ENCODE data around the gene SLC35E2B.
"Not testable (repeated sequence)": the region's sequence is repeated elsewhere in the genome, so short reads cannot be mapped to it uniquely, and the experiment has no call there.

The SLC35E2B gene

DNA sequence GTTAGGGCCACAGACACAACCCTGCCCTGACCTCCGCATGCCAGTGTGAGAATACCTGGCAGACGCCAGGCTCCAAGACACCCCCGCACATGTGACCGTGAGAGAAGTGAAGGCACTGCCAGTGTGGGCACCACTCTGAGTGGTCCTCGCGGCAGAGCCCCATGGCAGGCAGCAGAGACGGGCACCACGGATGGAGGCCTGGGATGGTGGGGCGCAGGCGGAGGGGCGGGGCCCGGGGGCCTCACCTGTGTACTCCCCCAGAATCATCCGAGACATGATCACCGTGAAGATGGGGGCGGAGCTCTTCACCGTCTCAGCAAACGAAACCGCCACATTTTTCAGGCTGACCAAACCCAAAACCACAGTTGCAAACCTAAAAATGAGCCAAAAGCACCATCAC, 17.4 kb downstream of the SLC35E2B start:
- H4K8ac ChIP-seq (ENCODE audit: low read depth, low read length); H3K27ac ChIP-seq (ENCODE audit: low read depth, low read length); H3K4me3 ChIP-seq (ENCODE audit: low read length); H2BK5ac ChIP-seq (ENCODE audit: low read length); H2AK5ac ChIP-seq (ENCODE audit: low read length); H3K79me2 ChIP-seq (ENCODE audit: control insufficient read depth, insufficient read depth, low read length); H3K4me1 ChIP-seq (ENCODE audit: control insufficient read depth, low read depth, low read length); H3K27me3 ChIP-seq (ENCODE audit: insufficient read depth, low read length, poor library complexity); H3K4ac ChIP-seq (ENCODE audit: low read depth, low read length); H3K23ac ChIP-seq (ENCODE audit: low read length); DNase-seq; H3K4me2 ChIP-seq (ENCODE audit: low read length); H3K56ac ChIP-seq (ENCODE audit: low read length); H2BK15ac ChIP-seq (replicated peaks; ENCODE audit: low read depth); H4K5ac ChIP-seq (ENCODE audit: low read length); H3K36me3 ChIP-seq (ENCODE audit: control insufficient read depth, insufficient read depth, low read length); H2BK120ac ChIP-seq (ENCODE audit: low read depth, low read length); H3K9ac ChIP-seq (ENCODE audit: low read length); H3K18ac ChIP-seq (ENCODE audit: low read length): not testable (repeated sequence)
- no CpG with 5 or more reads among the region's 18 CpGs for WGBS (ENCODE audit: extremely low coverage, insufficient coverage, low lambda C conversion rate)
- peaks cover 10% of the 10 kb centered on the region for H3K79me1 ChIP-seq (ENCODE audit: low read length)

DNA sequence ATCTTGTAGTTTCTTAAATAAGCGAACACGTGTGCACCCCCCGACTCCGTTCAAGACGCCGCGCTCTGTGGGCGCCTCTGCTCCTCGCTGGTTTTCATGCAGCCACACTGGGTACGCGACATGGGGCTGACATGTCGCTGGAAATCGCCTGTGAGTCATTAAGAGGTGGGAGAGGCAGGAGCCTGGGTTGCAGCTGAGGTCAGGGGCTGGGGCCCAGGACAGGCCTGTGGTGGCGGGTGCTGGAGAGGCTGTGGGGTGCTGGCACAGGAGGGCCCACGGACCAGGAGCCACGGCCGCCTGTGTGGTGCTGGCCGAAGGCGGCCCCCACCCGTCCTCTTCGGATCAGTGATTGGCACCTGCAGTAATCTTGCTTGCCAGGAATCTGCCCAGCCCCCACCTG, 17.8 kb downstream of the SLC35E2B start:
- not testable (repeated sequence) for H3K27me3 ChIP-seq (ENCODE audit: insufficient read depth, low read length, poor library complexity); H3K4ac ChIP-seq (ENCODE audit: low read depth, low read length); H3K4me1 ChIP-seq (ENCODE audit: control insufficient read depth, low read depth, low read length); H2BK120ac ChIP-seq (ENCODE audit: low read depth, low read length); H3K18ac ChIP-seq (ENCODE audit: low read length); H3K9ac ChIP-seq (ENCODE audit: low read length); H3K4me3 ChIP-seq (ENCODE audit: low read length); DNase-seq; H2BK5ac ChIP-seq (ENCODE audit: low read length); H3K79me2 ChIP-seq (ENCODE audit: control insufficient read depth, insufficient read depth, low read length); H3K36me3 ChIP-seq (ENCODE audit: control insufficient read depth, insufficient read depth, low read length); H3K27ac ChIP-seq (ENCODE audit: low read depth, low read length); H4K8ac ChIP-seq (ENCODE audit: low read depth, low read length); H3K23ac ChIP-seq (ENCODE audit: low read length); H2BK15ac ChIP-seq (replicated peaks; ENCODE audit: low read depth); H2AK5ac ChIP-seq (ENCODE audit: low read length); H4K5ac ChIP-seq (ENCODE audit: low read length); H3K56ac ChIP-seq (ENCODE audit: low read length); H3K4me2 ChIP-seq (ENCODE audit: low read length)
- H3K79me1 ChIP-seq (ENCODE audit: low read length): peaks cover 10% of the 10 kb centered on the region
- WGBS (ENCODE audit: extremely low coverage, insufficient coverage, low lambda C conversion rate): no CpG with 5 or more reads among the region's 21 CpGs

DNA sequence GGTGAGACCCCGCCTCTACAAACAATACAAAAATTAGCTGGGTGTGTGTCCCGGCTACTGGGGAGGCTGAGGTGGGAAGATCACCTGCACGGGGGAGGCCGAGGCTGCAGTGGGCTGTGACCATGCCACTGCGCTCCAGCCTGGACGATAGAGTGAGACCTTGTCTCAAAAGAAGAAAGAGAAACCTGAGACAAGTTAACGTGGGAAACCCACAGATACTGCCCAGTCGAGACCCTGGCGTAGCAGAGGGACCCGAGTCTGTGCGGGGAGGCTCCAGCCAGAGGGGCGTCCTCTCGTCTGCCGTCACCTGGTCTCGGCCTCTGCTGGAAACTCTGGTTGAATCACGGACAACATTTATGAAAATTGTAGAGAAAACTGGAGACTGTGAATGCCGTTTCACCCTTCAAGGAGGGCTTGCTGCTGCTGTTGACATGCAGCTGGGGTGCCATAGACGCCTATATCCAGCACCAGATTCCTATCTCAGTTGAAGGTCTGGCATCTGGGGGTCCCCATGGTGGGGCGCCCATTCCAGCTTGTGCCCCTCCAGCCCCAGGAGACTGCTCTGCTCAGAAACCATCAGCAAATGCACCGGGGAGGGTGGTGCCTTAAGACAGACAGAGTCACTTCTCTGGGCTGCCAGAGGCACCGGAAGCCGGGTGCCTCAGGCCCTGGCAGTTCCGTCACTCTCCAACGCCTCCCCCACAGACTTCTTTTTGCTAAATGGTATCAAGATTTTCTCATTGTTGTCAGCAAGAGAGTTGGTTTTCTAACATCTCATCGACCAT, 20.2 kb downstream of the SLC35E2B start:
- no peak overlapping the region for H3K18ac ChIP-seq (ENCODE audit: low read length)
- no peak overlapping the region for H4K5ac ChIP-seq (ENCODE audit: low read length)
- no peak overlapping the region for H4K8ac ChIP-seq (ENCODE audit: low read depth, low read length)
- H3K27ac ChIP-seq (ENCODE audit: low read depth, low read length): no peak overlapping the region
- H3K27me3 ChIP-seq (ENCODE audit: insufficient read depth, low read length, poor library complexity): no peaks in the 10 kb centered on the region
- no peak overlapping the region for H3K4me2 ChIP-seq (ENCODE audit: low read length)
- H2BK15ac ChIP-seq (replicated peaks; ENCODE audit: low read depth): no peak overlapping the region
- H2BK5ac ChIP-seq (ENCODE audit: low read length): no peak overlapping the region
- no peaks in the 10 kb centered on the region for H3K36me3 ChIP-seq (ENCODE audit: control insufficient read depth, insufficient read depth, low read length)
- DNase-seq: no peak
- H3K79me1 ChIP-seq (ENCODE audit: low read length): no peaks in the 10 kb centered on the region
- no peak overlapping the region for H2BK120ac ChIP-seq (ENCODE audit: low read depth, low read length)
- no peaks in the 10 kb centered on the region for H3K4me1 ChIP-seq (ENCODE audit: control insufficient read depth, low read depth, low read length)
- no peak overlapping the region for H3K4ac ChIP-seq (ENCODE audit: low read depth, low read length)
- no peak overlapping the region for H3K4me3 ChIP-seq (ENCODE audit: low read length)
- no peak overlapping the region for H3K56ac ChIP-seq (ENCODE audit: low read length)
- H3K23ac ChIP-seq (ENCODE audit: low read length): no peak overlapping the region
- WGBS (ENCODE audit: extremely low coverage, insufficient coverage, low lambda C conversion rate): no CpG with 5 or more reads among the region's 25 CpGs
- no peak overlapping the region for H2AK5ac ChIP-seq (ENCODE audit: low read length)
- H3K9ac ChIP-seq (ENCODE audit: low read length): no peak overlapping the region
- H3K79me2 ChIP-seq (ENCODE audit: control insufficient read depth, insufficient read depth, low read length): no peaks in the 10 kb centered on the region

DNA sequence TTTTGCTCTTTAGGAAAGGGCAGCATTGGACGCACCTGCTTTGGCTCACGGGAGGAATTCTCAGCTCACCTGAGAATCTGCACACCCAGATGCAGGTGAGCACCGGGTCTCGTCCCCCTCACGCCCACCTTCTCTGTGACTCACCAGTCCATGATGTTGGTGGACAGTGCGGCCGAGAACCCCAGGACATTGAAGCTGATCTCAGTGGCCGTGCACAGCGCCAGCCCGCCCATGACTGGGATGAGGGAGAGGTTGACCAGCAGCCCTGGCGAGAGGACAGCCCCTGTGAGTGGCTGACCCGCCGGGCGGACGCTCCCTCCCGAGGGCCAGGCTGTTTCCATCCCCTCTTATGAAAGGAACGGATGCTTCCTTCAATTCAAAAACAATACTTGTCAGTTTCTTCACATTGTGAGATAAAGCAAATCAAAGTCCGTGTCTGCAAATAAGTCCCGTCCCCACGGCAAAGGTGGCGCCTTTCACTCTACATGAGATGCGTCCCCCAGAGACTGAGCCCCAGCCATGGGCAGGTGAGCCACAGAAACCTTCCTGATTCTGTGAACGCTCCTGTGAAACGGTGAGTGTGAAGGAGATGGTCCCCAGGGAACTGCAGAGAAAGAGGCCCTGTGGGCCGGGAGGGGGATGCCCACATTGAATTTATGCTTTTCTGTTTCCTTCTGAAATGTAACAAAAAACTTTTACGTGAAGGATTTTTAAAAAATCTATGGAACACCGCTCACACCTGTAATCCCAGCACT, 21.1 kb downstream of the SLC35E2B start:
- no CpG with 5 or more reads among the region's 27 CpGs for WGBS (ENCODE audit: extremely low coverage, insufficient coverage, low lambda C conversion rate)
- no peak for DNase-seq
- Histone ChIP-seq H3K79me2 (ENCODE audit: control insufficient read depth, insufficient read depth, low read length) (no peaks in the 10 kb centered on the region), H3K27me3 (ENCODE audit: insufficient read depth, low read length, poor library complexity) (no peaks in the 10 kb centered on the region), H2BK120ac (ENCODE audit: low read depth, low read length) (no peak overlapping the region), H3K56ac (ENCODE audit: low read length) (no peak overlapping the region), H2BK5ac (ENCODE audit: low read length) (no peak overlapping the region), H4K5ac (ENCODE audit: low read length) (no peak overlapping the region), H3K4me2 (ENCODE audit: low read length) (no peak overlapping the region), H3K4ac (ENCODE audit: low read depth, low read length) (no peak overlapping the region), H4K8ac (ENCODE audit: low read depth, low read length) (no peak overlapping the region), H3K9ac (ENCODE audit: low read length) (no peak overlapping the region), H2AK5ac (ENCODE audit: low read length) (no peak overlapping the region), H3K27ac (ENCODE audit: low read depth, low read length) (no peak overlapping the region), H2BK15ac (replicated peaks; ENCODE audit: low read depth) (no peak overlapping the region), H3K36me3 (ENCODE audit: control insufficient read depth, insufficient read depth, low read length) (no peaks in the 10 kb centered on the region), H3K4me3 (ENCODE audit: low read length) (no peak overlapping the region), H3K79me1 (ENCODE audit: low read length) (no peaks in the 10 kb centered on the region), H3K23ac (ENCODE audit: low read length) (no peak overlapping the region), H3K4me1 (ENCODE audit: control insufficient read depth, low read depth, low read length) (no peaks in the 10 kb centered on the region), H3K18ac (ENCODE audit: low read length) (no peak overlapping the region)

DNA sequence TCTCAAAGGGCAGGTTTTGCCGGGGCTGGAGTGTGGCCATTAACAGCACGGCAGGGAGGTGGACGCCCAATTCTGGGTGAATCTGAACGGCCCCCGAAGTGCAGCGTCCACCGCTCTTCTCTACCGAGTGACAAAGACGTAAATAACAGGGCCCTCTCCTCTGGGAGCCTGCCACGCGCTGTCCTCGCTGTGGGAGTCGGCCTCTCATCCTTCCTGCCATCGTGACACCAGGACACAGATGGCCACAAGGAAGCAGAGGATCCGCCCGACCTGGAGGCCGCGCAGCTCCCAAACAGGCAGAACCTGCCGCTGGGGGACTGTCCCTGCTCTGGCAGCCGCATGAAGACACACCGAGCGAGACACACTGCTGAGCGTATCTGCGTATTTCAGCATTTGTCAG, 21.7 kb downstream of the SLC35E2B start:
- Histone ChIP-seq H3K4me3 (ENCODE audit: low read length) (no peak overlapping the region), H3K79me1 (ENCODE audit: low read length) (no peaks in the 10 kb centered on the region), H3K36me3 (ENCODE audit: control insufficient read depth, insufficient read depth, low read length) (no peaks in the 10 kb centered on the region), H3K23ac (ENCODE audit: low read length) (no peak overlapping the region), H3K27me3 (ENCODE audit: insufficient read depth, low read length, poor library complexity) (no peaks in the 10 kb centered on the region), H2BK120ac (ENCODE audit: low read depth, low read length) (no peak overlapping the region), H3K56ac (ENCODE audit: low read length) (no peak overlapping the region), H3K27ac (ENCODE audit: low read depth, low read length) (no peak overlapping the region), H2AK5ac (ENCODE audit: low read length) (no peak overlapping the region), H3K4ac (ENCODE audit: low read depth, low read length) (no peak overlapping the region), H4K5ac (ENCODE audit: low read length) (no peak overlapping the region), H3K4me1 (ENCODE audit: control insufficient read depth, low read depth, low read length) (no peaks in the 10 kb centered on the region), H3K18ac (ENCODE audit: low read length) (no peak overlapping the region), H3K9ac (ENCODE audit: low read length) (no peak overlapping the region), H2BK5ac (ENCODE audit: low read length) (no peak overlapping the region), H4K8ac (ENCODE audit: low read depth, low read length) (no peak overlapping the region), H2BK15ac (replicated peaks; ENCODE audit: low read depth) (no peak overlapping the region), H3K4me2 (ENCODE audit: low read length) (no peak overlapping the region), H3K79me2 (ENCODE audit: control insufficient read depth, insufficient read depth, low read length) (no peaks in the 10 kb centered on the region)
- no peak for DNase-seq
- WGBS (ENCODE audit: extremely low coverage, insufficient coverage, low lambda C conversion rate): no CpG with 5 or more reads among the region's 24 CpGs
